ENCODE measurements around the gene PCDHB9. TPM values are rescaled to one million over a fixed set of nuclear protein-coding genes. Genes with fewer than 3 reads are reported as not detected.
"Not testable (repeated sequence)": the region's sequence is repeated elsewhere in the genome, so short reads cannot be mapped to it uniquely, and the experiment has no call there.

Gene PCDHB9
- total RNA-seq: 7.5 and 8.0 TPM in 2 replicates
- long read RNA-seq, full-length matches to known transcripts: 4 of 4 reads
- long read RNA-seq, partial matches to known transcripts: 0 of 4 reads
- long read RNA-seq, other reads (novel, unspliced or antisense): 0 of 4 reads

GRCh38 chr5:141186897-141187512 is at the start of gene PCDHB9:
Gene PCDHB9 (plus strand): TSS chr5:141187161. CDS start chr5:141187319, 158 bp downstream.
- H3K4me3 Mint-ChIP-seq (ENCODE audit: low read depth): peak within 1 kb of the TSS; percentile 43
- H3K9me3 Mint-ChIP-seq (ENCODE audit: low read depth): peaks cover 51% of the 10 kb centered on the region
- H3K27me3 Mint-ChIP-seq: no peaks in the 10 kb centered on the region
- no peak for DNase-seq (ENCODE audit: low spot score, unreplicated experiment)
- H3K27ac Mint-ChIP-seq: no peak within 1 kb of the TSS
- peaks cover 55% of the 10 kb centered on the region for H3K36me3 Mint-ChIP-seq (ENCODE audit: insufficient read depth)
- H3K4me1 Mint-ChIP-seq (ENCODE audit: low read depth): no peaks in the 10 kb centered on the region
- no peak for TF ChIP-seq CTCF (IDR thresholded peaks at IDR 0.05; ENCODE audit: unreplicated experiment)

DNA sequence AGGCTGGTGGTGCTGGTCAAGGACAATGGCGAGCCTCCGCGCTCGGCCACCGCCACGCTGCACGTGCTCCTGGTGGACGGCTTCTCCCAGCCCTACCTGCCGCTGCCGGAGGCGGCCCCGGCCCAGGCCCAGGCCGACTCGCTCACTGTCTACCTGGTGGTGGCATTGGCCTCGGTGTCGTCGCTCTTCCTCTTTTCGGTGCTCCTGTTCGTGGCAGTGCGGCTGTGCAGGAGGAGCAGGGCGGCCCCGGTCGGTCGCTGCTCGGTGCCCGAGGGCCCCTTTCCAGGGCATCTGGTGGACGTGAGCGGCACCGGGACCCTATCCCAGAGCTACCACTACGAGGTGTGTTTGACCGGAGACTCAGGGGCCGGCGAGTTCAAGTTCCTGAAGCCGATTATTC is 49.6 kb upstream of the PCDHB9 start:
- H3K9me3 Mint-ChIP-seq (ENCODE audit: low read depth): peaks cover 58% of the 10 kb centered on the region
- not testable (repeated sequence) for H3K4me3 Mint-ChIP-seq (ENCODE audit: low read depth); H3K4me1 Mint-ChIP-seq (ENCODE audit: low read depth); DNase-seq (ENCODE audit: low spot score, unreplicated experiment); H3K27me3 Mint-ChIP-seq
- peak overlapping the region; percentile 90 for H3K27ac Mint-ChIP-seq
- peaks cover 60% of the 10 kb centered on the region for H3K36me3 Mint-ChIP-seq (ENCODE audit: insufficient read depth)

GRCh38 chr5:141149812-141150211 is 37.1 kb upstream of the PCDHB9 start, which contains the start of gene PCDHB6:
Gene PCDHB6 (plus strand): TSS chr5:141150057. CDS start chr5:141150258, 201 bp downstream.
- peak within 1 kb of the TSS; percentile 5 for H3K27ac Mint-ChIP-seq
- no peaks in the 10 kb centered on the region for H3K4me1 Mint-ChIP-seq (ENCODE audit: low read depth)
- peaks cover 43% of the 10 kb centered on the region for H3K9me3 Mint-ChIP-seq (ENCODE audit: low read depth)
- H3K36me3 Mint-ChIP-seq (ENCODE audit: insufficient read depth): peaks cover 48% of the 10 kb centered on the region
- no peak within 1 kb of the TSS for H3K4me3 Mint-ChIP-seq (ENCODE audit: low read depth)
- no peak for TF ChIP-seq CTCF (IDR thresholded peaks at IDR 0.05; ENCODE audit: unreplicated experiment)
- H3K27me3 Mint-ChIP-seq: no peaks in the 10 kb centered on the region
- no peak for DNase-seq (ENCODE audit: low spot score, unreplicated experiment)

- TF ChIP-seq CTCF (IDR thresholded peaks at IDR 0.05; ENCODE audit: unreplicated experiment): no peak
- peak overlapping the region; percentile 5 for H3K27ac Mint-ChIP-seq
- H3K27me3 Mint-ChIP-seq: no peaks in the 10 kb centered on the region
- peaks cover 42% of the 10 kb centered on the region for H3K9me3 Mint-ChIP-seq (ENCODE audit: low read depth)
- H3K4me1 Mint-ChIP-seq (ENCODE audit: low read depth): no peaks in the 10 kb centered on the region
- peaks cover 48% of the 10 kb centered on the region for H3K36me3 Mint-ChIP-seq (ENCODE audit: insufficient read depth)
- no peak overlapping the region for H3K4me3 Mint-ChIP-seq (ENCODE audit: low read depth)
- no peak for DNase-seq (ENCODE audit: low spot score, unreplicated experiment)
Observed at GRCh38 chr5:141150224-141150992, 36.6 kb upstream of the PCDHB9 start.

DNA sequence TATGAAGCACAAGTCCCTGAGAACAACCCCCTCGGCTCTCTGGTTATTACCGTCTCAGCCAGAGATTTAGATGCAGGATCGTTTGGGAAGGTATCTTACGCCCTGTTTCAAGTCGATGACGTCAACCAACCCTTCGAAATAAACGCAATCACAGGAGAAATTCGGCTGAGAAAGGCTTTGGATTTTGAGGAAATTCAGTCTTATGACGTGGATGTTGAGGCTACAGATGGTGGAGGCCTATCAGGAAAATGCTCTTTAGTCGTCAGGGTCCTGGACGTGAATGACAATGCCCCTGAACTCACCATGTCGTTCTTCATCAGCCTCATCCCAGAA is 36.0 kb upstream of the PCDHB9 start:
- Mint-ChIP-seq H3K36me3 (ENCODE audit: insufficient read depth) (peaks cover 50% of the 10 kb centered on the region), H3K4me3 (ENCODE audit: low read depth) (no peak overlapping the region)

DNA sequence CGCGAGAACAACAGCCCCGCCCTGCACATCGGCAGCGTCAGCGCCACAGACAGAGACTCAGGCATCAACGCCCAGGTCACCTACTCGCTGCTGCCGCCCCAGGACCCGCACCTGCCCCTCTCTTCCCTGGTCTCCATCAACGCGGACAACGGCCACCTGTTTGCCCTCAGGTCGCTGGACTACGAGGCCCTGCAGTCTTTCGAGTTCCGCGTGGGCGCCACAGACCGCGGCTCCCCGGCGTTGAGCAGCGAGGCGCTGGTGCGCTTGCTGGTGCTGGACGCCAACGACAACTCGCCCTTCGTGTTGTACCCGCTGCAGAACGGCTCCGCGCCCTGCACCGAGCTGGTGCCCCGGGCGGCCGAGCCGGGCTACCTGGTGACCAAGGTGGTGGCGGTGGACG is 35.3 kb upstream of the PCDHB9 start:
- H3K27ac Mint-ChIP-seq; H3K4me1 Mint-ChIP-seq (ENCODE audit: low read depth); H3K27me3 Mint-ChIP-seq; H3K4me3 Mint-ChIP-seq (ENCODE audit: low read depth); DNase-seq (ENCODE audit: low spot score, unreplicated experiment): not testable (repeated sequence)
- peaks cover 44% of the 10 kb centered on the region for H3K9me3 Mint-ChIP-seq (ENCODE audit: low read depth)
- peaks cover 55% of the 10 kb centered on the region for H3K36me3 Mint-ChIP-seq (ENCODE audit: insufficient read depth)

More for the DNA sequence above, 36.0 kb upstream of the PCDHB9 start:
- no peak for DNase-seq (ENCODE audit: low spot score, unreplicated experiment)
- Mint-ChIP-seq H3K27me3 (no peaks in the 10 kb centered on the region), H3K9me3 (ENCODE audit: low read depth) (peaks cover 44% of the 10 kb centered on the region), H3K27ac (peak overlapping the region; percentile 52), H3K4me1 (ENCODE audit: low read depth) (no peaks in the 10 kb centered on the region)
- no peak for TF ChIP-seq CTCF (IDR thresholded peaks at IDR 0.05; ENCODE audit: unreplicated experiment)

DNA sequence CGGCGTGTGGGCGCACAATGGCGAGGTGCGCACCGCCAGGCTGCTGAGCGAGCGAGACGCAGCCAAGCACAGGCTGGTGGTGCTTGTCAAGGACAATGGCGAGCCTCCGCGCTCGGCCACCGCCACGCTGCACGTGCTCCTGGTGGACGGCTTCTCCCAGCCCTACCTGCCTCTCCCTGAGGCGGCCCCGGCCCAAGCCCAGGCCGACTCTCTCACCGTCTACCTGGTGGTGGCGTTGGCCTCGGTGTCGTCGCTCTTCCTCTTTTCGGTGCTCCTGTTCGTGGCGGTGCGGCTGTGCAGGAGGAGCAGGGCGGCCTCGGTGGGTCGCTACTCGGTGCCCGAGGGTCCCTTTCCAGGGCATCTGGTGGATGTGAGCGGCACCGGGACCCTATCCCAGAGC is 34.9 kb upstream of the PCDHB9 start:
- peaks cover 60% of the 10 kb centered on the region for H3K36me3 Mint-ChIP-seq (ENCODE audit: insufficient read depth)
- H3K27me3 Mint-ChIP-seq; H3K27ac Mint-ChIP-seq; DNase-seq (ENCODE audit: low spot score, unreplicated experiment); H3K4me1 Mint-ChIP-seq (ENCODE audit: low read depth); H3K4me3 Mint-ChIP-seq (ENCODE audit: low read depth): not testable (repeated sequence)
- H3K9me3 Mint-ChIP-seq (ENCODE audit: low read depth): peaks cover 49% of the 10 kb centered on the region
